Activated naive CD8-positive, alpha-beta T cell treated with anti-CD3 and anti-CD28 coated beads, Interleukin-2, amount 10 ng/mL, durations not matched to agents 7 days and 5 days (primary cell): ENCODE results near the gene SLC43A1. TPM values are rescaled to one million over a fixed set of nuclear protein-coding genes. Genes with fewer than 3 reads are reported as not detected.

ENCODE experiments used
- ATAC-seq: fragments of 150-1000 bp; cut with Tn5 transposase; one replicate; pipeline ENCODE4 v1.10.0; 2021; ENCODE audit warnings: low read depth, moderate library complexity
- POLR2A ChIA-PET: fragments of 350-600 bp; sonication (Branson Sonifier 250); formaldehyde crosslinking; loops from one replicate; lab custom pipeline; 2021; ENCODE audit warnings: antibody characterized with exemption; lab: Charles Lee
- DNase-seq: peaks from one replicate; pipeline ENCODE4 v3.0.0; 2021
- H3K27ac Mint-ChIP-seq: one replicate; pipeline ENCODE4 v1.8.0; 2022; ENCODE audit warnings: mild to moderate bottlenecking, mixed read lengths
- H3K27me3 Mint-ChIP-seq: one replicate; pipeline ENCODE4 v1.8.0; 2022; ENCODE audit warnings: mild to moderate bottlenecking, moderate library complexity, mixed read lengths
- H3K36me3 Mint-ChIP-seq: one replicate; pipeline ENCODE4 v1.8.0; 2021; ENCODE audit warnings: mild to moderate bottlenecking, mixed read lengths
- H3K4me1 Mint-ChIP-seq: one replicate; pipeline ENCODE4 v1.8.0; 2021; ENCODE audit warnings: mixed read lengths
- H3K4me3 Mint-ChIP-seq: one replicate; pipeline ENCODE4 v1.8.0; 2022; ENCODE audit warnings: mild to moderate bottlenecking, moderate library complexity, mixed read lengths
- H3K9me3 Mint-ChIP-seq: one replicate; pipeline ENCODE4 v1.8.0; 2021; ENCODE audit warnings: mixed read lengths
- total RNA-seq, 2 experiments: library from RNA; stranded (reverse); gene quantifications; one replicate each; pipeline ENCODE4 v1.2.3, GENCODE V29; 2021

The SLC43A1 gene
- total RNA-seq, 2 experiments from 2014 or later: 28.2 to 28.8 TPM

DNA sequence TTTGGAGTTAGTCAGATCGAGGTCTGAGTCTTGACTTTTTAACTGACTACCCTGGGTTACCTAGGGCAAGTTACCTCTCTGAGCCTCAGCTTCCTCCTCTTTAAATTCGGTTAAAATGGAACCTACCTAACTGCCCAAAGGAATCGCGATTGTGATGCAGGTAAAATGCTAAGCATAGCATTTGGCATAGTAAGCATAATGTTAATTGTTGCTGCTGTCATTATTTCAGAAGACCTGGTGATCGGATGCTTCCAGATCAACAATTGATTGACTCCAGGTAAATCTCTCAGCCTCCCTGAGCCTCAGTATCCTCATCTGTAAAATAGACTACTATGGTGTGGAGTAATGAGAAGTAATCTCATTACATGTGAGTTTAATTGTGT is 550 bp upstream of the SLC43A1 start:
- Mint-ChIP-seq H3K4me1 (peaks cover 31% of the 10 kb centered on the region), H3K36me3 (no peaks in the 10 kb centered on the region), H3K4me3 (peak overlapping the region; percentile 90), H3K27ac (peak overlapping the region; percentile 88), H3K9me3 (no peaks in the 10 kb centered on the region), H3K27me3 (no peaks in the 10 kb centered on the region)
- no peak for DNase-seq
- no peak for ATAC-seq
- POLR2A ChIA-PET: interaction anchor here (1.0 to 5.0 kb wide), 4 partner anchors 11 to 25 kb away, joined by 3 to 36 read pairs (median 16); no protein-coding TSS in a partner anchor

DNA sequence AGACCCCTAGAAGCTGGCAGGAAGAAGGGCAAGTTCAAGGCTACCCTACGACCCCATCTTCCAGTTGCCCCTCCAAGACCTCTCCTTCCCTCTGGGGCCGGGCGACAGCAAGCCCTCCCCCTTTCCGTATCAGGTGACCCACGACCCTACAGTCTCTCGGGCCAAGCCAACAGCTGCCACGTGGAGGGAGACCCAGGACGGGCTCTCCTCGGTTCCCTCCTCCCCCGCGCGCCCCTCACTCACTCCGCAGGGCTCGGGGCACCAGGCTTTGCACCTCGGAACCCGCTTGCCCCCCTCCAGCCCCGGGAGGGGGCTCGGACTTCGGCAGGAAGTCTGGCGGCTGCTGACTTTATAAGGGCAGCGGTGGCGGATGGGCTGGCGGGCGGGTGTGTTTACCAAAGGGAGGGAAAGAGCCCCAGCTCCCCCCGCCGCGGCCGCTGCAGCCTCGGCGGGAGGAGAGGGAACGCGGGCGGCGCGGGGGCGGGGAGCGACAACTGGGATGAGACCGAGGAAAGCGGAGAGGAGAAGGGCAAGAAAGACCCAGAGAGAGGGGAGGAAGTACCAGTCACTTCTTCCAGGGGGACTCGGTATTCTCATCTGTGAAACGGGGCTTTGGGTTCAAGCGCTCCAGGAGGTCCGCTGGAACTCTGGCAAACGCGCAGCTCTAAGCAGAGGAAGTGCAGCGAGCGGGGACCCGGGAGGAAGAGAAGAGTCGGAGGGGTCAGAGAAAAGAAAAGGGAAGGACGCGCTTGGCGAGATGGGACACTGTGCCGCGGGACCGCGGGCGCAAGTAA is 767 bp downstream of the SLC43A1 start:
- peak; percentile 71 for ATAC-seq
- H3K27ac Mint-ChIP-seq: peak overlapping the region; percentile 98
- no peaks in the 10 kb centered on the region for H3K9me3 Mint-ChIP-seq
- H3K36me3 Mint-ChIP-seq: peaks cover 2% of the 10 kb centered on the region
- DNase-seq: peak; percentile 75
- H3K4me1 Mint-ChIP-seq: peaks cover 34% of the 10 kb centered on the region
- H3K27me3 Mint-ChIP-seq: no peaks in the 10 kb centered on the region
- POLR2A ChIA-PET: interaction anchor here (0.7 to 5.0 kb wide), 14 partner anchors 12 to 227 kb away, joined by 3 to 36 read pairs (median 4); partner anchors contain the start of genes MED19, SELENOH, SSRP1 and TMX2
- peak overlapping the region; percentile 99 for H3K4me3 Mint-ChIP-seq

DNA sequence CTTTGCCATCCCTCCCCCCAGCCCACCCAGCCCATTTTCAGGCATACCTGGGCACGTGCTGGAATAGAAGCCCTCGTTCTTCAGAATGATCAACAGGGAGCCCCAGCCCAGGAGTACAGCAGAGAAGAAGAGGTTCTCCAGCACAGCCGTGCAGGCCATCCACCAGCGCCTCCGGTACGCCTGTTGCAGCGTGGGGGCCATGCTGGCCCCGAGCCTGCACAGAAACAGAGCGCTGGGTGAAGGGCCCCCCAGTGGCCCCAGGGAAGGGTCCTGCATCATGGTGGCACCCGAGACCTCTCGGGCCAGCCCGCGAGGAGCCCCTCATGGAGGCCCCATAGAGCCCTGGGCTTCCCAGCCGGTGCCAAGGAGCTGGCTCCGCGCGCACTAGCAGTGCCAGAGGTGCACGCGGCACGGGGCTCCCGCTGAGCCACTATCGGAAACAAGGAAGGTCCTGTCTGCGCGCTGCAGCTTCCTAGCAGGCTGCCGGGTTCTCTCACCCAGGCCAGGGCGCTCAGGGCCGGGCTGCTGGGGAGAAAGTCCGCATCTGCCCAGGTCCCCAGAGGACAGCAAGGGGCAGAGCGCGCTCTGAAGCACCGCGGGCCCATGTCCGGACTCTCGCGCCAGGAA is 1.5 kb downstream of the SLC43A1 start:
- Mint-ChIP-seq H3K4me1 (peaks cover 36% of the 10 kb centered on the region), H3K27ac (peak overlapping the region; percentile 98), H3K9me3 (no peaks in the 10 kb centered on the region), H3K27me3 (no peaks in the 10 kb centered on the region), H3K4me3 (peak overlapping the region; percentile 99), H3K36me3 (peaks cover 6% of the 10 kb centered on the region)
- DNase-seq: peak; percentile 62
- ATAC-seq: peak; percentile 45
- POLR2A ChIA-PET: interaction anchor here (0.6 to 5.0 kb wide), 13 partner anchors 12 to 227 kb away, joined by 3 to 36 read pairs (median 4); partner anchors contain the start of genes MED19, SELENOH, SSRP1 and TMX2

DNA sequence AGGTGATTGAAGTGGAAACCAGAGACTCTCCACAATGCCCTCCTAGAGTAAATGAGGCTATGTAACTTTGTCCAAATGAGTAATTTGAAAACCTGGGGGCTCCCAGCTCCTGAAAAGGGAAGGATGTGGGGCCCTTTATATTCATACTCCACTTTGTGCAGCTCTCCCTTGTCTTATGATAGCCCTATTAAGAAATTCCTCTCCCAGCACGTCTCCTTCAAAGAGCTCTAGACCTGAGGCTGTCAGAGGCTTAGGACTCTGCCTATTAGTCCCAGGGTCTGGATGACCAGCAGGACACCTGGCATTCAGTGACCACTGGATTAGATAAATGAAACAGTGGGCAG is 2.1 kb downstream of the SLC43A1 start:
- Mint-ChIP-seq H3K4me3 (peak overlapping the region; percentile 99), H3K4me1 (peaks cover 36% of the 10 kb centered on the region), H3K9me3 (no peaks in the 10 kb centered on the region), H3K36me3 (peaks cover 6% of the 10 kb centered on the region), H3K27ac (peak overlapping the region; percentile 19), H3K27me3 (no peaks in the 10 kb centered on the region)
- no peak for ATAC-seq
- DNase-seq: no peak
- POLR2A ChIA-PET: interaction anchor here (0.6 to 5.0 kb wide), 3 partner anchors 19 to 228 kb away, joined by 3 to 29 read pairs (median 4); partner anchors contain the start of gene SELENOH

DNA sequence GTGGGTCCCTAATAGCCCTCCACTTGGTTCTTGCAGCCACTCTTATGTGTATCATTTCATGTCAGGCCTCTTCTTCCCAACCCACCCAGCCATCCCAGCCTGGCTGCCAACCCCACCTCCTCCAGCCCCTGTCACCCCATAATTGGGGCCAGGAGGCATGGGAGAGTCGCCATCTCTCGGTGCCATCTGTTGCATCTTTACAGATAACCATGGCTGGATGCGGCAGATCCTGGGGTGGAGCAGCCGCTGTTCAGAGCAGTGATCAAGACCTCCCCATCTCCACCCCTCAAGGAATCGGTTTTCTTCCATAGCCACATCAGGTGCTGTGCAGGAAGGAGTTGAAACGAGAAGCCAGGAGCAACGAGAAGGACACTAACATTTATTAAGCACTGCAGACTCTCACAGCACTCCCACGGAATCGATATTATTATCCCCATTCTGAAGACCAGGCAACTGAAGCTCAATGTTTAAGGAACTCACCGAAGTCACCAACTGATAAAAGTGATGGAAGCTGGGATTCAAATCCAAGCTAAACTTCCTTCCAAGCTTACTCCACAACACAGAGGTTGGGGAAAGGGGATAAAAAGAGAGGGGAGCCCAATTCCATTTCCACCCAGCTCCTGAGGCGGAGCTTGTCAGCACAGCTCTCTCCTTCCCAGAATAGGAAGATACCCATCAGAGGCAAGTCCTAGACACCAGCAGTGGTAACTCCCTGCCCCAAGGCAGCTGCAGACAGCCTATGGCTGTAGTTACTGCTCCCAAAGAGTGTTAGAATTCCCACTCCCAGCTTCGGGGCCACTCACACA is 2.7 kb downstream of the SLC43A1 start:
- Mint-ChIP-seq H3K27me3 (no peaks in the 10 kb centered on the region), H3K9me3 (no peaks in the 10 kb centered on the region), H3K27ac (no peak overlapping the region), H3K4me3 (no peak overlapping the region), H3K36me3 (peaks cover 6% of the 10 kb centered on the region), H3K4me1 (peaks cover 36% of the 10 kb centered on the region)
- ATAC-seq (no peak), DNase-seq (no peak)
- POLR2A ChIA-PET: interaction anchor here (0.6 to 5.0 kb wide), 3 partner anchors 19 to 228 kb away, joined by 3 to 29 read pairs (median 4); partner anchors contain the start of gene SELENOH

DNA sequence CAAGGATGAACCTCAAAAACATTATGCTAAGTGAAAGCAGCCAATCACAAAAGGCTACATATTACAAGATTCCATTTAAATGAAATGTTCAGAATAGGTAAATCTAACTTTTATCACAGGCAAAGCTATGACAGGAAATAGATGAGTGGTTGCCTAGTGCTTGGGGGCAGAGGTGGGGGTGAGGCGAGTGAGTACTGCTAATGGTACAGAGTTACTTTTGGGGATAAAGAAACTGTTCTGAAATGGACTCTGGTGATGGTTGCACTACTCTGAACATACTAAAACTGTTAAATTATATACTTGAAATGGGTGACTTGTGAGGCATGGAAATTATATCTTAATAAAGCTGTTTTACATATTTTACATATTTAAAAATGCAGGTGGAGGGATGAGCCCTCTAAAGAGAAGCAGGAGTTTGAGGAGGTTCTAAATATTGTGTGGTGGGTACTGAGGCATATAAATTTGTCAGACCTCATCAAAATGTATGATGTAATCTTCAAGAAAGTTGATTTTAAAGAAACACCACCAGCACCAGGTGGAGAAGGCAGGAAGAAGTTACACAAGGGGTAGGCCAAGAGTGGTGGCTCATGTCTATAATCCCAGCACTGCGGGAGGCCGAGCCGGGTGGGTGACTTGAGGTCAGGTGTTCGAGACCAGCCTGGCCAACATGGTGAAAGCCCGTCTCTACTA is 3.6 kb downstream of the SLC43A1 start:
- ATAC-seq (no peak), DNase-seq (no peak)
- H3K36me3 Mint-ChIP-seq: peaks cover 8% of the 10 kb centered on the region
- H3K9me3 Mint-ChIP-seq: no peaks in the 10 kb centered on the region
- no peaks in the 10 kb centered on the region for H3K27me3 Mint-ChIP-seq
- no peak overlapping the region for H3K4me3 Mint-ChIP-seq
- POLR2A ChIA-PET: interaction anchor here (1.0 to 1.1 kb wide), 2 partner anchors 10 to 18 kb away, joined by 3 read pairs; no protein-coding TSS in a partner anchor
- peak overlapping the region; percentile 19 for H3K27ac Mint-ChIP-seq
- peaks cover 36% of the 10 kb centered on the region for H3K4me1 Mint-ChIP-seq

DNA sequence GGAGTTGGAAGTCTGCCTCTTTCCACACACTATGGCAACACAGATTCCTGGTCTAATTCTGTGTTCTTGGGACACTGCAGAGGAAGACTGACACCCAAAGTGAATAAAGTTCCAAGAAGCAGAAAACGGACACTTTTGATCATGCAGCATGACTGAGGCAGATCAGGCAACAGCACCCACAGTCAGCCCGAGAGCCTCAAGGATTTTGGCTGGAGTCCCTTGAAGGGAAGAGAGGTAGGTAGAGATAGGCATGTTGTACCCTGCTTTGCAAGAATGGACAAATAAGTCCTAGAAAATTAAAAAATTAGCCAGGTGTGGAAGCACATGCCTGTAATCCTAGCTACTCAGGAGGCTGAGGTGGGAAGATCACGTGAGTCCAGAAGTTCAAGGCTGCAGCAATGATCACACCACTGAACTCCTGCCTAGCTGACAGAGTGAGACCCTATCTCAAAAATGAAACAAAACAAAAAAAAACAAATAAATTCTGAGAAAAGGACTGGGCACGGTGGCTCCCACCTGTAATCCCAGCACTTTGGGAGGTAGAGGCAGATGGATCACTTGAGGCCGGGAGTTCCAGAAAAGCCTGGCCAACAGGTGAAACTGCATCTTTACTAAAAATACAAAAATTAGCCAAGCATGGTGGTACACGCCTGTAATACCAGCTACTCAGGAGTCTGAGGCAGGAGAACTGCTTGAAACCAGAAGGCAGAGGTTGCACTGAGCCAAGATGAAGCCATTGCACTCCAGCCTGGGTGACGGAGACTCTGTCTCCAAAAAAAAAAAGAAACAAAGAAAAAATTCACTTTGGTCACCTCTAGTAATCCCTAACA is 6.9 kb downstream of the SLC43A1 start:
- Mint-ChIP-seq H3K4me3 (no peak overlapping the region), H3K27me3 (no peaks in the 10 kb centered on the region), H3K4me1 (peaks cover 25% of the 10 kb centered on the region), H3K27ac (no peak overlapping the region), H3K36me3 (peaks cover 8% of the 10 kb centered on the region), H3K9me3 (no peaks in the 10 kb centered on the region)
- DNase-seq: no peak
- ATAC-seq: no peak
- POLR2A ChIA-PET: no interaction called here

DNA sequence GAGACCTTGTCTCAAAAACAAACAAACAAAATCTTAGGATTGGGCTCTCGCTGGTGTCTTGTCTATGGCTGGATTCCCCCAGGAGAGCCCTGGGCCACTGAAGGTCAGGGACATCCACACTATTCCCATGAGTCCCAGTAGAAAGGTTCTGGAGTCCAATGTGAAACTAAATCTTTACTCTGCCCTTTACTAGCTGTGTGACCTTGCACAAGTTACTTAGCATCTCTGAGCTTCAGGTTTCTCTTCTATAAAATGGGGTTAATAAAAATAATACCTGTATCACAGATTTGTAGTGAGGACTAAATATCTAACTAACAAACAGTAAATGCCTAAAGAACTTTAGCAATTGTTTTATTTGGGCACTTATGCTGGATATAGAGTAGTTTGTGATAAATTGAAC is 9.0 kb downstream of the SLC43A1 start:
- H3K4me1 Mint-ChIP-seq: peaks cover 8% of the 10 kb centered on the region
- POLR2A ChIA-PET: no interaction called here
- H3K36me3 Mint-ChIP-seq: peaks cover 8% of the 10 kb centered on the region
- DNase-seq: no peak
- H3K27me3 Mint-ChIP-seq: no peaks in the 10 kb centered on the region
- H3K27ac Mint-ChIP-seq: no peak overlapping the region
- no peak for ATAC-seq
- no peak overlapping the region for H3K4me3 Mint-ChIP-seq
- no peaks in the 10 kb centered on the region for H3K9me3 Mint-ChIP-seq

DNA sequence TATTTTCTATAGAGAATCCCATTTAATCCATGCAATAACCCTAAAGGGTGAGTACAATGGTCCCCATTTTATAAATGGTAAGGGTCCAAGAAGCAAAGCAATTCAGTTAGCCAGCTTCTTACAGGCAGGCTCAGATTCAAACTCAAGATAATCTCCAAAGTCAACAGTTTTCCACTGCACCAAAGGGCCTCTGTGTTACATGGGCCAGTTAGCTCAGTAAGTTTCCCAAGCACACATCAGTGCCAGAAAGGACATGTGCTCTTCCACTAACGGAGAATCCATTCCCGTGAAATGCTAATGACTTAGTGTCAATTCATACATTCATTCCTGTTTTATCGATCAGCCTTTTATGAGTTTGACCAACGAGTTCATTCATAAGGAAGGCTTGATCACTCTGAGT is 11.0 kb downstream of the SLC43A1 start:
- Mint-ChIP-seq H3K4me3 (no peak overlapping the region), H3K9me3 (no peaks in the 10 kb centered on the region), H3K4me1 (peaks cover 9% of the 10 kb centered on the region), H3K27me3 (no peaks in the 10 kb centered on the region), H3K27ac (no peak overlapping the region), H3K36me3 (peaks cover 11% of the 10 kb centered on the region)
- POLR2A ChIA-PET: no interaction called here
- DNase-seq (no peak), ATAC-seq (no peak)

DNA sequence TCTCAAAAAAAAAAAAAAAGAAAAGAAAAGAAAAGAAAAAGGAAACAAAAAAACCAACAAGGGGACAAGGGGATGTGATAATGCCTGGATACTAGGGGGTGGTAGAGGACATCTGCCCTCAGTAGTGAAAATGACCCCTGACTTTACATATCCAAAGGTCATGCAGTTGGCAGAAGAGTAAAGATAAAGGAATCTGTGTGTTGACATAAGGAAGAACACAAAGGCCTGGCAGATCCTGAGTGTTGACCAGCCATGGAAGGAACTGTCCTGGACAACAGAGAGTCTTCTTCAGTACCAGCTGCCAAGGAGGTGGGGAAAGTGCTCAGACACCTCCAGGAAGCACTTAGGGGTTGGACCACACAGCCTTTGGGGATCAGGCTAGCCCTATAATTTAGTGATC is 12.6 kb downstream of the SLC43A1 start:
- no peak overlapping the region for H3K27ac Mint-ChIP-seq
- H3K9me3 Mint-ChIP-seq: no peaks in the 10 kb centered on the region
- H3K4me3 Mint-ChIP-seq: no peak overlapping the region
- H3K4me1 Mint-ChIP-seq: peaks cover 7% of the 10 kb centered on the region
- POLR2A ChIA-PET: interaction anchor here (1.3 kb wide), 1 partner anchor 9 kb away, joined by 4 read pairs; no protein-coding TSS in a partner anchor
- DNase-seq: no peak
- no peak for ATAC-seq
- H3K36me3 Mint-ChIP-seq: peaks cover 14% of the 10 kb centered on the region
- no peaks in the 10 kb centered on the region for H3K27me3 Mint-ChIP-seq

DNA sequence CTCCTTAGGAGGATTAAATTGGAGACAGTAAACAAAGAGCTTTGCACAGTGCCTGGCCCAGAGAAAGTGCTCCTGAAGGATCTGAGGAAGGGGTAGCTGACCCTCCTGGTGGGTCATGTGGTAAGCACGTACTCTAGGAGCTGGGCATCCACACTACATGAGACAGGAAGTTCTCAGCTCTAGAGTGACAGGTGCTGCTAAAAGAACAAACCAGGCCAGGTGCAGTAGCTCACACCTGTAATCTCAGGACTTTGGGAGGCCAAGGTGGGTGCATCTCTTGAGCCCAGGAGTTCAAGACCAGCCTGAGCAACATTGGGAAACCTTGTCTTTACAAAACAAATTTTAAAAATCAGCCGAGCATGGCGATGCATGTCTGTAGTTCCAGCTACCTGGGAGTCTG is 13.1 kb downstream of the SLC43A1 start:
- Mint-ChIP-seq H3K4me1 (peaks cover 6% of the 10 kb centered on the region), H3K4me3 (no peak overlapping the region), H3K36me3 (peaks cover 13% of the 10 kb centered on the region), H3K27me3 (no peaks in the 10 kb centered on the region), H3K27ac (no peak overlapping the region), H3K9me3 (no peaks in the 10 kb centered on the region)
- ATAC-seq (no peak), DNase-seq (no peak)
- POLR2A ChIA-PET: interaction anchor here (0.7 to 1.3 kb wide), 3 partner anchors 9 to 12 kb away, joined by 3 to 4 read pairs (median 3); no protein-coding TSS in a partner anchor

DNA sequence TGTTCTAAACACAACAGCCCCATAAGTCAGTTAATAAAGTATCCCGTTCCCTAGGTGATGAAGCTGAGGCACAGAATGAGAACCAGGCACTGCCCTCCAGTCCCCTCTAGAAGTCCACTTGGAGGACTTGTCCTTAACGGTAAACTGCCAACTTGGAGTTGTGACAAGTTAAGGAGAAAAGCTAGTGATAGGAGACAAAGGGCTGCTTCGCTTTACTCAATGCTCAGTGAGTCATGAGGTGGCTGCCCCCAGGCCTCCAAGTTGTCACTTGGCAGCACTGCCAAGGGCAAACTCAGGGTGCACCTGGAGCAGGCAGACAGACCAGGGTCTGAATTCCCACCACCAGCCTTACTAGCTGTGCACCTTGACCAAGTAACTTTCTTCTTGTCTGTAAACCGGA is 13.5 kb downstream of the SLC43A1 start:
- peaks cover 15% of the 10 kb centered on the region for H3K36me3 Mint-ChIP-seq
- no peaks in the 10 kb centered on the region for H3K27me3 Mint-ChIP-seq
- H3K9me3 Mint-ChIP-seq: no peaks in the 10 kb centered on the region
- POLR2A ChIA-PET: interaction anchor here (0.7 to 1.3 kb wide), 3 partner anchors 9 to 12 kb away, joined by 3 to 4 read pairs (median 3); no protein-coding TSS in a partner anchor
- H3K4me1 Mint-ChIP-seq: peaks cover 6% of the 10 kb centered on the region
- ATAC-seq: no peak
- no peak overlapping the region for H3K27ac Mint-ChIP-seq
- no peak for DNase-seq
- H3K4me3 Mint-ChIP-seq: no peak overlapping the region
